Type B pancreatic cell (in vitro differentiated cells): ENCODE results near the gene NCLN. TPM values are rescaled to one million over a fixed set of nuclear protein-coding genes. Genes with fewer than 3 reads are reported as not detected.
"Not testable (repeated sequence)": the region's sequence is repeated elsewhere in the genome, so short reads cannot be mapped to it uniquely, and the experiment has no call there.

Source experiments
- DNase-seq: peaks from one replicate; pipeline ENCODE4 v3.0.0; 2021; ENCODE audit warnings: mixed read lengths; ENCODE audit not compliant: unreplicated experiment; ENCODE audit errors: extremely low spot score
- H3K27ac Mint-ChIP-seq: 2 replicates; pipeline ENCODE4 v1.8.0; 2021; ENCODE audit warnings: mild to moderate bottlenecking, mixed read lengths
- H3K27me3 Mint-ChIP-seq: 2 replicates; pipeline ENCODE4 v1.8.0; 2021; ENCODE audit warnings: mixed read lengths
- H3K36me3 Mint-ChIP-seq: 2 replicates; pipeline ENCODE4 v1.8.0; 2021; ENCODE audit warnings: mixed read lengths
- H3K4me1 Mint-ChIP-seq: one replicate; pipeline ENCODE4 v1.8.0; 2021; ENCODE audit warnings: mixed read lengths; ENCODE audit not compliant: unreplicated experiment
- H3K4me3 Mint-ChIP-seq: 2 replicates; pipeline ENCODE4 v1.8.0; 2021; ENCODE audit warnings: mild to moderate bottlenecking, mixed read lengths
- H3K9me3 Mint-ChIP-seq: 2 replicates; pipeline ENCODE4 v1.8.0; 2021; ENCODE audit warnings: mixed read lengths
- CTCF ChIP-seq: fragments of 200-600 bp; sonication (generic); conservative IDR thresholded peaks from 2 replicates; pipeline ENCODE4 v1.5.0; 2021; ENCODE audit warnings: antibody characterized with exemption, mild to moderate bottlenecking
- total RNA-seq: library from RNA; stranded (reverse); gene quantifications from 2 replicates; pipeline ENCODE4 v1.2.1, GENCODE V29; 2021; ENCODE audit warnings: low replicate concordance

Gene NCLN
- total RNA-seq, 1 donor from 2014 or later = 65.8 TPM

- H3K27ac Mint-ChIP-seq = no peak overlapping the region
- TF ChIP-seq CTCF = no peak
- no peak overlapping the region for H3K4me3 Mint-ChIP-seq
- H3K27me3 Mint-ChIP-seq = peaks cover 27% of the 10 kb centered on the region
- no peaks in the 10 kb centered on the region for H3K9me3 Mint-ChIP-seq
- no peaks in the 10 kb centered on the region for H3K36me3 Mint-ChIP-seq
- no peak for DNase-seq
- no peaks in the 10 kb centered on the region for H3K4me1 Mint-ChIP-seq
These were observed 48.1 kb downstream of the NCLN start for GRCh38 chr19:3233831-3234230.

DNA sequence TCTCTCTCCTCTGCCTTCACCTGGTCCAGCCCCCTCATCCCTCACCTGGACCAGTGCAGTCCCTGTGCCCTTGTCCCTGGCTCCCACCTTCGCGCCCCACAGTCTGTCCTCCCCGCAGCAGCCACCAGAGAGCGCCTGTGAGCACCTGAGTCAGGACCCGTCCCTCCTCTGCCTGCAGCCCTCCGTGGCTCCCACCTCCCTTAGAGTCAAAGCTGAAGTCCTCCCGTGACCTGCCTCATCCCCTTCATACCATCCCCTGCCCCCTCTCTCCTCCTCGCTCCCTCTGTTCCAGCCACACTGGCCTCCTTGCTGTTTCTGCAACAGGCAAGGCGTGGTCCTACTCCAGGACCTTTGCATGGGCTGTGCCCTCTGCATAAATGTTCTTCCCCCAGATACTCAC lies 49.1 kb downstream of the NCLN start:
- peak; percentile 52 for TF ChIP-seq CTCF
- Mint-ChIP-seq H3K27ac (no peak overlapping the region), H3K4me3 (no peak overlapping the region), H3K4me1 (no peaks in the 10 kb centered on the region), H3K36me3 (no peaks in the 10 kb centered on the region), H3K9me3 (no peaks in the 10 kb centered on the region), H3K27me3 (peaks cover 27% of the 10 kb centered on the region)
- DNase-seq = no peak

DNA sequence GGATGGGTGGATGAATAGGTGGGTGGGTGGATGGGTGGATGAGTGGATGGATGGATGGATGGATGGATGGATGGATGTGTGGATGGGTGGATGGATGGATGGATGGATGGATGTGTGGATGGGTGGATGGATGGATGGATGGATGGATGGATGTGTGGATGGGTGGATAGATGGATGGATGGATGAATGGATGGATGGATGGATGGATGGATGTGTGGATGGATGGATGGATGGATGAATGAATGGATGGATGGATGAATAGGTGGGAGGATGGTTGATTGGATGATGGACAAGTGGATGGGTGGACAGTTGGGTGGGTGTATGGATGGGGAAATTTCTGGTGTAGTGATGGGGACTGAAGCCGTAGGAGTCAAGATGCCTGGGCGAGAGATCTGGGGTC lies 49.9 kb downstream of the NCLN start:
- H3K27me3 Mint-ChIP-seq = peaks cover 27% of the 10 kb centered on the region
- H3K4me1 Mint-ChIP-seq, H3K4me3 Mint-ChIP-seq, H3K9me3 Mint-ChIP-seq, H3K36me3 Mint-ChIP-seq, DNase-seq, H3K27ac Mint-ChIP-seq: not testable (repeated sequence)

GRCh38 chr19:3236272-3236671 lies 50.5 kb downstream of the NCLN start:
- no peaks in the 10 kb centered on the region for H3K4me1 Mint-ChIP-seq
- no peak for DNase-seq
- H3K4me3 Mint-ChIP-seq = no peak overlapping the region
- H3K27ac Mint-ChIP-seq = no peak overlapping the region
- no peaks in the 10 kb centered on the region for H3K36me3 Mint-ChIP-seq
- H3K9me3 Mint-ChIP-seq = no peaks in the 10 kb centered on the region
- no peak for TF ChIP-seq CTCF
- H3K27me3 Mint-ChIP-seq = peaks cover 27% of the 10 kb centered on the region

GRCh38 chr19:3238066-3238561 lies 52.4 kb downstream of the NCLN start:
- no peak for DNase-seq
- H3K36me3 Mint-ChIP-seq = no peaks in the 10 kb centered on the region
- TF ChIP-seq CTCF = no peak
- no peaks in the 10 kb centered on the region for H3K9me3 Mint-ChIP-seq
- peaks cover 17% of the 10 kb centered on the region for H3K27me3 Mint-ChIP-seq
- H3K27ac Mint-ChIP-seq = no peak overlapping the region
- H3K4me3 Mint-ChIP-seq = no peak overlapping the region
- no peaks in the 10 kb centered on the region for H3K4me1 Mint-ChIP-seq

GRCh38 chr19:3239367-3239766 lies 53.6 kb downstream of the NCLN start:
- Mint-ChIP-seq H3K9me3 (no peaks in the 10 kb centered on the region), H3K27me3 (peaks cover 5% of the 10 kb centered on the region), H3K36me3 (no peaks in the 10 kb centered on the region), H3K27ac (no peak overlapping the region), H3K4me1 (no peaks in the 10 kb centered on the region), H3K4me3 (no peak overlapping the region)
- no peak for TF ChIP-seq CTCF
- DNase-seq = no peak
